Mucosa of gallbladder (tissue), 1 donor: ENCODE data around the gene BFSP2. TPM values are rescaled to one million over a fixed set of nuclear protein-coding genes. Genes with fewer than 3 reads are reported as not detected.

Experiments used
- DNase-seq: peaks from one replicate; pipeline ENCODE4 v3.0.0-alpha.2; 2020; ENCODE audit warnings: low spot score
- total RNA-seq: library from RNA; stranded (reverse); gene quantifications from one replicate; pipeline ENCODE4 v1.2.1, GENCODE V29; 2021
- donor health status: DM: no; HTN: no; CAD: no.

The BFSP2 gene, protein sequence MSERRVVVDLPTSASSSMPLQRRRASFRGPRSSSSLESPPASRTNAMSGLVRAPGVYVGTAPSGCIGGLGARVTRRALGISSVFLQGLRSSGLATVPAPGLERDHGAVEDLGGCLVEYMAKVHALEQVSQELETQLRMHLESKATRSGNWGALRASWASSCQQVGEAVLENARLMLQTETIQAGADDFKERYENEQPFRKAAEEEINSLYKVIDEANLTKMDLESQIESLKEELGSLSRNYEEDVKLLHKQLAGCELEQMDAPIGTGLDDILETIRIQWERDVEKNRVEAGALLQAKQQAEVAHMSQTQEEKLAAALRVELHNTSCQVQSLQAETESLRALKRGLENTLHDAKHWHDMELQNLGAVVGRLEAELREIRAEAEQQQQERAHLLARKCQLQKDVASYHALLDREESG
- total RNA-seq = not detected

DNA sequence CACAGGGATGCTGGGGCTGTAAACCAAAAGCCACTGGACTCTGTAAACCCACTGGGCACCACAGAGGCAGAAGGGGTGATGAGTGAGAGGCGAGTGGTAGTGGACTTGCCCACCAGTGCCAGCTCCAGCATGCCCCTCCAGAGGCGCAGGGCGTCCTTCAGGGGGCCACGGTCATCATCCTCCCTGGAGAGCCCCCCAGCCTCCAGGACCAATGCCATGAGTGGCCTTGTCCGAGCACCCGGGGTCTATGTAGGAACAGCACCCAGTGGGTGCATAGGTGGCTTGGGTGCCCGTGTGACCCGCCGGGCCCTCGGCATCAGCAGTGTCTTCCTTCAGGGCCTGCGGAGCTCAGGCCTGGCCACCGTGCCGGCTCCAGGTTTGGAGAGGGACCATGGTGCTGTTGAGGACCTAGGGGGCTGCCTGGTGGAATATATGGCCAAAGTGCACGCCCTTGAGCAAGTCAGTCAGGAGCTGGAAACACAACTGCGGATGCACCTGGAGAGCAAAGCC lies at the start of gene BFSP2:
TSS of gene BFSP2 (plus strand) at position 51 of the 510 bp plus-strand sequence. CDS start at position 79, 28 bp downstream.
- DNase-seq = no peak

DNA sequence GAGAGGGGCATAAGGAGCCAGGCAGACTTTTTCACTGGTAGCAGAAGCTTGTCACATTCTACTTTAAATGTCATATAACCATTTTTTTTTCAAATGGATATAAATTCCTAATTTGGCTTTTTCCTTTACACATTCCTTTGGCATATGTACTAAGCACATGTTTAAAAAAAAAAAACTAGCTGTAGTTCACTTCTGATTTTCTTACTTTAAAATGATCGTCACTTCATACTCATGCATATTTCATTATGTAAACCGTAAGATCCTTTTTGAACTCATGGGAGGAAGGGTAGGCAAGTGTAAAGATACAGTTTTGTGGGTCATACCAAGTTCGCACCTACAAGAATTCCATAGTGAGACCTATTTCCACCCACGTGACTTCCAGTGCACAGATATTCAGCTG lies 45.1 kb upstream of the BFSP2 start:
- no peak for DNase-seq

DNA sequence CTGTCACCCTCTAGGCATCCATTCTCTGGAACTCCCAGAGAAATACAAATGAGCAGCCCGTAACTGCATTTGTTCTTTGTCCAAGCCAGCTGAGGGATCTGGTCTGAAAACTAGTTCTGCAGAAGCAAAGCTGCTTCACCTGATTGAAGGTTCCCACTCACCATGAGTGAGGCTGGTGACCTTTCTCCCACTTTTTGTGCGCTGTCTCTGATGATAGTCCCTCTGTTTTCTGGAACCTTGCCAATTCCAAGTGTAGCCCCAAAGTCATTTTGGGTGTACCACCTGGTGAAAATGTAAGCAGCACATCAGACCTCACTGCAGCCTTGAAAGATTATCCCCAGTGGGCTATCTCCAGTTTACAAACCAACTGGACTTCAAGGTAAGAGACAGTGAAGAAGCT lies 39.4 kb upstream of the BFSP2 start:
- no peak for DNase-seq

DNA sequence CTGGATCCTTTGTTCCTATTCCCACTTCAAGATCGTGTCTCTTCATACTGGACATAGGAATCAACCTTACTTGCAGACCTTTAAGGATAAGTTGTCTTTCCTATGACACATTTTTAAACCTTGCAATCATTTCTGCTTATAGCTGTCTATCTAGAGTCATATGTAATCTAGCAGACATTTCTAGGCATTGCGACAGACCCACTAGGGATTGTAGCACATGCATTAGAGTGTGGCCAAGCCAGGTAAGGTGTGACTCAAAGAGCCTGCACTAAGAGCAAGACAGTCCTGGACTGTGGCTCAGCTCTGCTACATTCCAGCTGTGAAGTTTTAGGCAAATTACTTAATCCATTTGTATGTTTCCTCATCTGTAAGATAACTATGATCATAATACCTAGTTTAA lies 38.8 kb upstream of the BFSP2 start:
- DNase-seq = no peak

DNA sequence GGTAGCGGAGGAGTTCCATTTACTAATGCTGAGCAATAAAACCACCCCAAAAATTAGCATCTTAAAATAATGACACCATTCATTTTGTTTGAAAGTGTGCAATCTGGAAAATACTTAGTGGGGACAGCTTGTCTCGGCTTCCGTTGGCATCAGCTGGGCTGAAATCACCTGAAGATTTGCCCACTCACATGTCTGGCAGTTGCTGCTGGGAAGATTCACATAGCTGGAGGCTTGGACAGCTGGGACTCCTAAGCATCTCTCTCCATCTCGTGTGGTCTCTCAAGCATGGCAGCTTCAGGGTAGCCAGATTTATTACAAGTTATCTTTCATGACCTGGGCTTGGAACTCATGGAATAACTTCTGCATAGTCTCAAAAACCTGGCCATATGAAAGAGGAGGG lies 38.4 kb upstream of the BFSP2 start:
- DNase-seq = no peak

DNA sequence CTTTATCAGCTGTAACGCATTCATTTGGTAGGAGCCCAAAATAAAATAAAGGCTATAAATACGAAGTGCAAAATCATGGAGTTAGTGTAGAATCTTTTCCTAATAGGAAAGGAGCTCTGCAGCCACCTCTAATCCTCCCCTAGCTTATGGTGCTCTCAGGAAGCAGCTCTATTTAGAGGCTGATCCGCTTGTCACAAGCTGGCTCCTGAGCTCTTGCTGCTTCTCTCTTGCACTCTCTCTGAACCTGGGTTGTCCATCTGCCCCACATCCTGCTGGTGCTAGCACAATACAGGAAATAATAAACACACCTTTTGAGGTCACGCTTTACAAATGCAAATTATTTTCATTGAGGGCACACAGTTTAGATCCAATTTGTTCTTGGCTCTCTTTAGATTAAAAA lies 37.3 kb upstream of the BFSP2 start:
- DNase-seq = no peak

DNA sequence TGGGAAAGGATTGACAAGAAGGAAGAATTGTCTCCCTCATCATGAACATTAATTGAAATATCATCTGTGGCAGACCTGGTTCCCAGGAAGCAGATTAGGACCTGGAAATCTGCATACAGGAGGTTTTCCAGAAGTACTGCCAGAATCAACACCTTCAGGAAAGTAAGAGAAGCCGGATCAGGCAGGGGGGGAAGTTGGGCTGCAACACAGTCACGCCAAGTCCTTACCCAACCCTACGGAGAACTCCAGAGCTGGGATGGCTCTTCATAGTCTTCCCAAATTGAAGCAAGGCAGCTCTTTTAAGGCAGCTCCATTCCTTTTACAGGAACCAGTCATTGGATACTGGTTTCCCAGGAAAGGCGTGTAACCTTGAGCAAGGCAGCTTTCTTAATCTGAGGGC lies 35.2 kb upstream of the BFSP2 start:
- DNase-seq = no peak

DNA sequence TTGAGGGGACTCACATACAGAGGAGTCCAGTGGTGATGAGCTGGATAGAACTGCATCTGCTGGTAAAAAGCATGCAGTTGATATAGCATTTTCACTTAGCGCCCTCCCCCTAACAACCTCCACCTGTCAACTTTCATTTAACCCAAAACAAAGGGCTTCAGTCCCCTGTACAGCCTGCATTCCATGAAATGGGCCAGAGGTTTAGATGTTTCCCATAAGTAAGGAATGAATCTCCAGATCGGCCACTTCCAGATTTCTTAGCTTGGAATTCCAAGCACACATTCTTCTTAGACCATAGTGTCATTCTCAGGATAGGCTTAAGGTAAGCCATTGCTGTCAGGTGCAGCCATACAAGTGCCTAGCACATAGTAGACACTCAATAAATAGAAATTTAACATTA lies 32.9 kb upstream of the BFSP2 start:
- DNase-seq = no peak

DNA sequence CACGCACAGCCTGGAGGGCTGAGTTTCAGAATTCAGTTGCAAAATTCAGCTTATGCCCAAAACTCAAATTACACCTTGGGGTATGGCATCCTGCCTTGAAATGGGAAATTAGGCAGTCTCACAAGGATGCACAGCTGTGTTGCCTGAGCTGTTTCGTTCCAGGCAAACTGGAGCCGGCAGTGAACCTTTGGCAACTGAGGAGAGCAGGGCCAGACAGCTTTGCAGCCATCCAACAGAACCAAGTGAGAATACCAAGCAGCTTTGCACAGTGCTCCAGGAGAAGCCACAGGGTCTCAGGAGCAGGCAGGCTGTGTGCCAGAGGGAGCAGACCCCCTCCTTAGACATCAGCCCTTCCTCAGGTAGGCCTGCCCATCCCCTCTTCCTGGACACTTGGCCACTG lies 32.5 kb upstream of the BFSP2 start:
- DNase-seq = no peak

DNA sequence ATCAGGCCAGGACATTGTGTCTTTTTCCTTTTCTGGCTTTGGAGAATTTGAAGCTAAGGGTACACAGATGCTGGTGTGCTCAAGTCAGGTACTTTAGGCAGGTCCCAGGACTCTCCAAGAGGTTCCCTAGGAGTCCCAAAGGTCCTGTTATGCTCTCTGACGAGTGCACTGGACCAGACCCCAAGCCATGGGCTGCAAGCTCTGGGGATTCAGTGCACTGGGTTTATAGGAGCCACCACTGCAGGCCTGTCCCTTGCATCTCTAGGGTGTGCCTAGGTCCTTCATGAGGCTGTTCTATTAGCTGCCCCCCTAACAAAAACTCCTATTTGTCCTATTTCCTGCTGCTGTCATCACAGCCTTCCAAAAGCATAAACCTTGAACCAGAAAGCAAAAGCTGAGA lies 31.9 kb upstream of the BFSP2 start:
- no peak for DNase-seq

DNA sequence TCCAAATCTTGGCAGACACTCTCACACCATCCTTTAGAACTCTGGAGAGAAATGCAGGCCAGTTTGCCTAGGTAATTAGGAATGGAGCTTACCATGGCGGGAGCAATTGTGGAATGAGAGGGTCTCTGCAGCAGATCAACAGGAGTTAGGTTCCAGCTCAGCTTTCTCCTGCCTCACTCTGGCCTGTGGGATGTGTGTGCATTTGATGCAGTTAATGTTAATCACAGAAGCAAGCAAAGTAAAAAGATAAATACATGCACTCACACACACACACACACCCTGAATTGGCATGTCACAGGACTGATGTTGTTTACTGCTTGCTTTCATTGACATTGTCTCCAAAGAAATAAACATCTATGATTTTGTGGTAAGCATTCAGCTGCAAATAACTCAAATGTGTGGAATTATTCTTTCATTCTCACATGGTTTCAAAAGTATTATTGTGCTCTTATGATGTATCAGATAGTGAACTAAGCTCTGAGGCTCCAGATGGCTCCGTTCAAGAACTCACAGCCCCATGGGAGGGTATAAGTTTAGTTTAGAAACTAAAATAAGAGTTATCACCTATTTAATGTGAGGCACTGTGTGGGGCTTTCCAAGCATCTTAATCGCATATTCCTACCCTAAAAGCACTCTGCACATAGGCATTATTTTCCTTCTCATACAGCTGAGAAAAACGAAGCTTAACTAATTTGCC lies 31.3 kb upstream of the BFSP2 start:
- no peak for DNase-seq

DNA sequence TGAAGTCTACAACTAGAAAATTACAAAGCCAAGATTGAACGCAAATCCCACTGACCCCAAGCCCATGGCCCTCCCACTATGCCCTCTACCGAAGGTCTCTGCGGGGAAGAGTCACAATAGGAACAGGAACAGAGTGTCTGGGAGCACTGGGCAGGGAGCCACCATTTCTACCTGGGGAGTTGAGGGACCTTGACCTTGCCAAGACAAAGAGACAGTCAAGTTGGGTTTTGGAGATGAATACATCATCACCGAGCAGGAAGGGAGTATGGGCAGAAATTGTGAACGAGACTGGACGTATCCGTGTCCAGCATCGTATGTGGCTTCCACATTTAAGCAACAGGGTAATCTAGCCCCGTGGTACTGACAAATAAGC lies 30.8 kb upstream of the BFSP2 start:
- no peak for DNase-seq

DNA sequence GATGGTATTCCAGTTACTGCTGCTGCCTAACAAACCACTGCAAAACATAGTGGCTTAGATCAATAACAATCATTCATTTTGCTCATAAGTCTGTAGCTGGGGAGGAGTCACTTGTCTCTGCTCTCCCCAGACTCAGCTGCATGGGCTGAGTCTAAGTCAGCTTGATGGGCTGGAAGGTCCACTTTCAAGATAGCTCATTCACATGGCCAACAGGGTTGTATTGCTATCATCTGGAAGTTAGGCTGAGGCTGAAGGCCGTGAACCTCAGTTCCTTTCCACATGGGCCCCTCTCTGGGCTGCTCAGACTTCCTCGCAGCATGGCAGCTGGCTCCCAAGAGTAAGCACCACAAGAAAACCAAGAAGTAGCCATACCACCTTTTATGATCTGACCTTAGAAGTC lies 28.7 kb upstream of the BFSP2 start:
- DNase-seq = no peak

DNA sequence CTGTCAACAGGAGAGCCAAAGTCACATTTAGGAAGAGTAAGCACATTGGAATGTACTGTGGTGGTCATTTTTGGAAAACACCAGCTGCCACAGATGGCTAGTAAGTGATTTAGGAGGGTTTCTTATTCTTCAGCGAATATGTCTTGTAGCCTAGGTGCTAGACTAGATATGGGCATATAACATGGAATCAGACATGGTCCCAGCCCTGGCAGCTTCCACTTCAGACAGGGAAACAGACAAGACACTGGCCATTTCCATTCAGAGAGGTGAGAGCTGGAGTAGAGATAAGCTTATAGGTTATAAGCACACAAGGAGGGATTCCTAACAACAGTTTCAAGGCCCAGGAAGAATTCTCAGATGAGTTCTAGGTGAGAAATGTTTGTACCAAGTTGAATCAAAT lies 28.2 kb upstream of the BFSP2 start:
- no peak for DNase-seq

DNA sequence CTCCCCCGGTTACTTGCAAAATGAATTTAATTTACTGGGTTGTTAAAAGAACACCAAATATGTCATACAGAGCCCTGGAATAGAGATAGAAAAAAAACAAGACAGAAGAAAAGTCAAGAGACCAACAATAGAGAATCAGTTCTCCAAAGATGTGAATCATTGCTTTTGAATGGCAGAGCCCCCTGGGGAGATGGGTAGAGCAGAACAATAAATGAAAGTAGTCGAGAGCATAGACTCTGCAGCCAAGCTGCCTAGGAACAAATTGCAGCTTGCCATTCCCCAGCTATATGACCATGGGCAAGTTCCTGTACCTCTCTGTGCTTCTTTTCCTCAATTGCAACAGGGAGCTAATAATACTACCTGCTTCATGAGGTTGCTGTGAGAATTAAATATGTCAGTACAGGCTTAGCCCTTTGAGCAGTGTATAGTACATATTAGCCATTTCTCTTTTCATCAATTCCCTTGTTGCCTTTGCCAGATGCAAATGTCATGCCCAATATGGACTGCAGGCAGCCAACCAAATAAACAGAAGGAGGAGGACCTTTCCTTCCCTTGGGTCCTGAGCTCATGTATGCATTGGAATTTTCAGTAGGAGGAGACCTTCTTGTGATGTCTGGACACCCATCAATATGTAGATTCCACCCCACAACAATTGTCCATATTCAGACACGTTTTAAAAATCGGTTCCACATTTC lies 25.0 kb upstream of the BFSP2 start:
- no peak for DNase-seq

DNA sequence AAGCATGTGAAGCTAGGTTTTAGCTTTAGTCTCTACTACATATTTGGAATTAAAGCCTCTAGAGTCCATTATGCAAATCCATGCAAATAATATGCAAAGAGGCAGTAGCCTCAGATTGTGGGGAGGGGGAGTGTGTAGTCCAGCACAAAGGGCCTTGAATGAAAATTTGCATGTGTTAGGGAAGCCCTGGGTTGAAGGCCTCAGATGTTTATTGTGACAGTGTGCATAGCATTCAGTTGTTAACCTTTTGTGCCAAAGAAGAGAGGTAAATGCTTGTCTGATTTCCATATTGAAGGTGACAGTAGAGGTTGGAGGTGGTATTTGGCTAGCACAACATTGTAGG lies 24.5 kb upstream of the BFSP2 start:
- no peak for DNase-seq

DNA sequence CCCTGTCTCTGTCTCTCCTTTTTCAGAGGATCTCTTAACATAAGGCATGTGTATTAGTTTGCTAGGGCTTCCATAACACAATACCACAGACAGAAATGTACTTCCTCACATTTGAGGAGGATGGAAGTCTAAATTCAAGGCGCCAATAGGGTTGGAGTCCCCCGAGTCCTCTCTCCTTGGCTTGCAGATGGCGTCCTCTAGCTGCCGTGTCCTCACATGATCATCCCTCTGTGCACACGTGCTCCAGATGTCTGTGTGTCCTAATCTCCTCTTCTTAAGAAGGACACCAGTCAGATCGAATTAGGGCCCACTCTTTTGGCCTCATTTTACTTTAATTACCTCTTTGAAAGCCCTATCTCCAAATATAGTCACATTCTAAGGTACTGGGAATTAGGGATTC lies 23.0 kb upstream of the BFSP2 start:
- DNase-seq = no peak

DNA sequence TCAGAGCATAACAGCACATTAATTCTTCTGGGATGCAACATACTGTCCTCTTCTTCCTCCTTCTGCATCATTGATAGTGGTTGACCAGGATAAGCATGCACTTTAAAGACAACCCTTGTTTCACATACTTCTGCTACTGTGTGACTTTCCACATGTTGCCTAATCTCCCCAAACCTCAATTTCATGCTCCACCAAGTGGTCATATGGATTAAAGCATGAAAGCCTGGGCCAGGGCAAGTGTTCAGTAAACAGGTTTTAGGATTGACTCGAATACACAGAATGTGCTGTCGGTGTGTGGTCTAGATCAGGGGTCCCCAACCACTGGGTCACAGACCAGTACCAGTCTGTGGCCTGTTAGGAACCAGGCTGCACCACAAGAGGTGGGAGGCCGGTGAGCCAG lies 22.5 kb upstream of the BFSP2 start:
- DNase-seq = no peak

DNA sequence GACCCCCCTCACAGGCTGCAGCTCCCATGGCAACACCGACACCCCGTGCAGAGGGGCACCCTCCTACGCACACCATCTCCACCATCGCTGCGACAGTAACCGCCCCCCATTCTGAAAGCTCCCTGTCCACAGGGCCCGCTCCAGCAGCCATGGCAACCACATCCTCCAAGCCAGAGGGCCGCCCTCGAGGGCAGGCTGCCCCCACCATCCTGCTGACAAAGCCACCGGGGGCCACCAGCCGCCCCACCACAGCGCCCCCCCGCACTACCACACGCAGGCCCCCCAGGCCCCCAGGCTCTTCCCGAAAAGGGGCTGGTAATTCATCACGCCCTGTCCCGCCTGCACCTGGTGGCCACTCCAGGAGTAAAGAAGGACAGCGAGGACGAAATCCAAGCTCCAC lies 19.9 kb upstream of the BFSP2 start:
- no peak for DNase-seq

DNA sequence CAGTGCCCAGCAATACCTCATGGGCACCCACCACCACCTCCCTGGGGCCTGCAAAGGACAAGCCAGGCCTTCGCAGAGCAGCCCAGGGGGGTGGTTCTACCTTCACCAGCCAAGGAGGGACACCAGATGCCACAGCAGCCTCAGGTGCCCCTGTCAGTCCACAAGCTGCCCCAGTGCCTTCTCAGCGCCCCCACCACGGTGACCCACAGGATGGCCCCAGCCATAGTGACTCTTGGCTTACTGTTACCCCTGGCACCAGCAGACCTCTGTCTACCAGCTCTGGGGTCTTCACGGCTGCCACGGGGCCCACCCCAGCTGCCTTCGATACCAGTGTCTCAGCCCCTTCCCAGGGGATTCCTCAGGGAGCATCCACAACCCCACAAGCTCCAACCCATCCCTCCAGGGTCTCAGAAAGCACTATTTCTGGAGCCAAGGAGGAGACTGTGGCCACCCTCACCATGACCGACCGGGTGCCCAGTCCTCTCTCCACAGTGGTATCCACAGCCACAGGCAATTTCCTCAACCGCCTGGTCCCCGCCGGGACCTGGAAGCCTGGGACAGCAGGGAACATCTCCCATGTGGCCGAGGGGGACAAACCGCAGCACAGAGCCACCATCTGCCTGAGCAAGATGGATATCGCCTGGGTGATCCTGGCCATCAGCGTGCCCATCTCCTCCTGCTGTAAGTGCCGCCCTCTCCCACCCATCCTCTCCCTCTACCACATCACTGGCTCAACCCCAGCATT lies 19.2 kb upstream of the BFSP2 start:
- no peak for DNase-seq

DNA sequence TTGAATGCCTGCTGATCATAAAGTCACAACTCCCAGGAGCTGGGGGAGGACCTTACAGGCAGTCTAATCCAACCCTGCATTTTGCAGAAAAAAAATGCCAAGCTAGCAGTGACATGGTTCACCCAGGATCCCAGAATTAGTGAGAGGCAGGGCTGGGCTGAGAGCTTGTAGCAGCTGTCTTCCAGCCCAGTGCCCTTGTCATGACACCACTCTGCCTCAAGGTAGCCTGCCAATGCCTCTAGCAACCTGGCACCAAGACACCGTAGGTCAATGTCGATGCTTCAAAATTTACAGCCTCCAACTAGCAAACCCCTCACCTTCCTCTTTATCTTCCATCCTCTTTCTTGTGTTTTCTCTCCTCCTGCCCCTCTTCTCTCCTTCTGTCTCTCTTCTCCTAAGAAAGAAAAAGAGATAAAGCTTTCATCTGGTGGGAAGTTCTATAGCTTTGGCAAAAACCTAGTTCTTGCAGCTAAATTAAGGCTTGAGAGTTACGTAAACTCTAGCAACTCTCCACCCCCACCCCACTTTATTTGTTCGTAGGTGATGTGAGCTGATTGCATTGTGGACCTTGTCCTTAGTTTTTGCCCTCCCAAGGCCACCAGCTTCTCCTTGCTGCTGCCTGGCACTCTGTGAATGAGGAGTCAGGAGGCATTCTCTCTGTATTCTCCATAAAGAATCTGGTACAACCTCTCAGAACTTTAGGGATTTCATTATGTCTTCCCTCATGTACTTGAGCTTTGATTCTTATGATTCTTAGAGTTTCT lies 18.3 kb upstream of the BFSP2 start:
- DNase-seq = no peak
